NCI-H446 (cell line): ENCODE results near the gene SETD6.

Experiments
- DNase-seq, 2 experiments: peaks; one replicate each; lab custom pipeline; 2025; lab: John Stamatoyannopoulos, UW

The SETD6 gene

DNA sequence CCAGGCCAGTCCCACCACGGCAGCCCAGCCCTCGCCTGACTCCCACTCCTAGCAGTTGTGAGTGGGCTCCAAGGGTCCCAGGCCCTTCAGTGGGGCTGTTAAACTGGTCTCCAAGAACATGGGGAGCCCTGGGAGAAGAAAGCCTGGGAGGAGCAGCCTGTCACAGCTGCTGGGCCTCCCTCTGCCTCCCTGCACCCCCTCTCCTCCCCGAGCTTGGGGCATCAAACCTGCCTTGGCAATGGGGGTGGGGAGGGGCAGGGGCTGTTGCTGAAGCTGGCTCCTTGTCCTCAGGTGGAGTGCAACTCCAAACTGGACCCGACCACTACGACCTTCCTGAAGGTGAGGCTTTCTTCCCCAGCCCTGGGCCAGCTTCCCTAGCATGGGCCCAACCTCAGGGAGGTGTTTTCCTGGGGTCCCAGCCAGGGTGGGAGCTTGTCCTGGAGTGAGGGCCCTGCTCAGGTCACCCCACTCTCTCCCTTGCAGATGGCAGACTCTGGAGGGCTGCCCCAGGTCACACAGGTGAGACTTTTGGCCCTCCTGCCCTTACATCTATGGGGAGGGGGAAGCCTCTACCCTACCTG, 6.6 kb upstream of the SETD6 start:
- DNase-seq, result no peak

GRCh38 chr16:58509256-58510096, 5.8 kb upstream of the SETD6 start:
- no peak for DNase-seq

- DNase-seq, result no peak
Observed at GRCh38 chr16:58510097-58510775, 5.1 kb upstream of the SETD6 start.

GRCh38 chr16:58510776-58511628, 4.3 kb upstream of the SETD6 start:
- no peak for DNase-seq

DNA sequence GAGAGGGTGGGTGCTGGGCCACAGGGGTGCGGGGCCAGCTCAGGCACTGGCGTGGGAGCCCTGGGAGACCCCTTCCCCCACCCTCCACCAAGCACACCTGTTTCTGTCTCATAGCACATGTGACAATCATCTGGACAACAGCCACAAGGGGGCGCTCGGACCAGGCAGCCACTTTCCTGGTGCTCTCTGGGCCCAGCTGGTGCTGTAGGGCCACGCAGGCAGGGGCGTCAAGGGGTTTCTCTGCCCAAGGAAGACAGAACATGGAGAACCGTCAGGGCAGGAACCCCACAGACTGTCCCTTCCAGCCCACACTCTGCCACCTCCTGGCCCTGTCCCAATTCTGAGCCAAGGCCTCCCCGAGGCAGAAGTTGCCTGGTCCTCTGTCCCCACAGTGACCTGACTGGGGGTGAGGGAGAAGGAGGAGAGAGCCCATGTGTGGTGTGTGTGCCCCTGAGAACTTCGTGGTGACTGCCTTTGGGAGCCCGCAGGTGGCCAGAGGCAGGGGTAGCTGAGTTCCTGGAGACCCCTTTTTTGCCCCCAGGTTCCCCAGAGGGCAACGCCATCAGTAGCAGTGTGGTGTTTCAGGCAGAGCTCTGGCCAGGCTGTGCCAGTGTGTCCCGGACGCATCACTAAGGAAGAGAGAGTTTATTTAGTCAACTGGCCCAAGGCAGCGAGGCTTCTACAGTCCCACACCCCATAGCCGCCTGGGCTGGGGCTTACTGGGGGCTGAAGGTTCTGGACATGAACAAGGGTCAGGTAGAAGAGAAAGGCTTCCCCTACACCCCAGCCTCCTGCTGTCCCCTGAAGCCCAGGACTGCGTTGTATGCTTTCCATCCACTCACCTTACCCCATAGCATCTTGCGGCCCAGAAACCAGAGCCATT, 3.1 kb upstream of the SETD6 start:
- DNase-seq, result peak in 1 of 2 experiments; percentile 53

- no peak for DNase-seq
Observed at GRCh38 chr16:58513874-58514273, 1.4 kb upstream of the SETD6 start.

GRCh38 chr16:58515871-58516767, 802 bp downstream of the SETD6 start:
- no peak for DNase-seq

GRCh38 chr16:58516768-58517107, 1.4 kb downstream of the SETD6 start:
- no peak for DNase-seq

GRCh38 chr16:58518083-58518979, 3.0 kb downstream of the SETD6 start:
- DNase-seq, result no peak

GRCh38 chr16:58518980-58519368, 3.7 kb downstream of the SETD6 start:
- DNase-seq, result no peak

- DNase-seq, result no peak
Observed at GRCh38 chr16:58519707-58520106, 4.4 kb downstream of the SETD6 start.

- no peak for DNase-seq
Observed at GRCh38 chr16:58530179-58530578, 14.9 kb downstream of the SETD6 start.

GRCh38 chr16:58532414-58532813, 17.1 kb downstream of the SETD6 start:
- no peak for DNase-seq

DNA sequence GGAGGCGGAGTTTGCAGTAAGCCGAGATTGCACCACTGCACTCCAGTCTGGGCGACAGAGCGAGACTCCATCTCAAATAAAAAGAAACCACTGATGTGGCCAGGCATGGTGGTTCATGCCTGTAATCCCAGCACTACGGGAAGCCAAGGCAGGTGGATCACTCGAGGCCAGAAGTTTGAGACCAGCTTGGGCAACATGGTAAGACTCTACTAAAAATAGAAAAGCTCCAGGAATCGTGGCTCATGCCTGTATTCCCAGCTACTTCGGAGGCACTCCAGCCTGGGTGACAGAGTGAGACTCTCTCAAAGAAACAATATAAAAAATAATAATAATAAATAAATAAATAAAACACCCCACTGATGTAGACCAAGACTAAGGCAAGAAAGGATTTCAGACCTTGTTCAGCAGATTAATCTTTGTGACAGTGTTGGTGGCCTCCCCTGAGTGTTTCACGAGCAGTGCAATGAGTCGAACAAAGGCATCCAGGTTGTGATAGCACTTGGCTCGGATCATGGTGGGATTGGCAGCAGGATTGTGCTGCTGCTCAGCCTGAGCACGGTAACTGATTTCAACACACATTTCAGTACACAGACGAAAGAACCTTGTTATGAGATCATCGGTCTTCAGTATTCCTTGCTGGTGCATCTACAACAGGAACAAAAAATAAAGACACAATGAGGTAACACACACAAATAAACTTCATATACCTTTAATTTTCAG, 18.6 kb downstream of the SETD6 start:
- DNase-seq, result no peak

GRCh38 chr16:58535100-58535499, 19.8 kb downstream of the SETD6 start:
- no peak for DNase-seq

DNA sequence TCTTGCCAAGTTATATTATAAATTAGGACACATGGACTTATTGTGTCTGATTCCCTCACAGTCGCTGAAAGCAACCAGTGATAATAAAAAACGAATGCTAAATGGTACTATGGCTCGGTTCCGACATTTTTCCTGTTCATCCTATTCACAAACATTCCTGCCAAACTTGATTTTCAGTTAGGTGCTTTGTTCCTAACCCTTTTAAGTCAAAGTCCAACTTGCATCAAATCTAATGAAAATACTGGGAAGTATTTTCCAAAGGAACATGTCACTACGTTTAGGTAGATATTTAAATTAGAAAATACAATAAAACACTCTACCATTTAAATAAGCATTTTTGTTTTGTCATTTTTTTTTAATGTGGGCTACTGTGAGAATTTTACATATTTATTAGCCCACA, 21.0 kb downstream of the SETD6 start:
- no peak for DNase-seq

DNA sequence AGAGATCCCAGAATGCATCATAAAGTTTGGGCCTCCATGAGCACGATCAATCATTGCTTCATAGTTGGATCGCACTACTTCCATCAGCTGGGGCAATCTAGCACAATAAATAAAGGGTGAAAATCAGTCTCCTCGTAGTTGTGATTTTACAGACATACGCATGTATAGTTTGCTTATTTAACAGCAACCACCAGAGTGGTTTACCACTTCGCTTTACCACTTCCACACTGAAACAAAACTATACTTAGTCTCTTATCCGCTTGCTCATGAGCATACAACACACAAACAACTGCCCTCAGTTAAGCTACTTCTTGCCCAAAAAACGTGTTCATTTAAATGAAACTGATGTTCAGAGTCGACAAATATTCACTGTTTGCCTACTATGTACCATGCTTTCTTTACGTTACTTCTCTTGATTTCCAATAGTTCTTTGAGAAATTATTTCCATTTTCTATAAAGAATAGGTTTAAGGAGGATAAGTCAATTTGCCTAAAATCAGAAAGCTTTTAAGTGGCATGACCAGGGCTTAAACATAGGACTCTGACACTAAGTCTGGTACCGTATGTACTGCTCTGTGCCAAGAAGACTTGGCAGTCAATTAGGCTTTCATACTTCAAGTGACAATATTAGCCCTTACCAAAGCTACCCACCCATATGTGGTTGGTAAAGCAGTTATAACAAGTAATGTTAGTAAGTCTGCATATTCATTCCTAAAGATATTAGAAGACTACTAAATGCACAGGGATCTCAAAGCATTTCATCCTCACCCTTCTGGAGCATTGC, 22.0 kb downstream of the SETD6 start:
- DNase-seq, result no peak

GRCh38 chr16:58541711-58542110, 26.4 kb downstream of the SETD6 start:
- DNase-seq, result no peak
